Hypothalamus (tissue), 51 donors: ENCODE measurements around the gene CALR.
A peak's percentile ranks its signal among the peaks of the same experiment; 100 is the strongest.

Experiments
- DNase-seq, 51 donors: peaks; one replicate each; lab custom pipeline; 2025; lab: John Stamatoyannopoulos, UW

CALR gene

GRCh38 chr19:12932392-12933286, 5.8 kb upstream of the CALR start:
- DNase-seq: no peak

DNA sequence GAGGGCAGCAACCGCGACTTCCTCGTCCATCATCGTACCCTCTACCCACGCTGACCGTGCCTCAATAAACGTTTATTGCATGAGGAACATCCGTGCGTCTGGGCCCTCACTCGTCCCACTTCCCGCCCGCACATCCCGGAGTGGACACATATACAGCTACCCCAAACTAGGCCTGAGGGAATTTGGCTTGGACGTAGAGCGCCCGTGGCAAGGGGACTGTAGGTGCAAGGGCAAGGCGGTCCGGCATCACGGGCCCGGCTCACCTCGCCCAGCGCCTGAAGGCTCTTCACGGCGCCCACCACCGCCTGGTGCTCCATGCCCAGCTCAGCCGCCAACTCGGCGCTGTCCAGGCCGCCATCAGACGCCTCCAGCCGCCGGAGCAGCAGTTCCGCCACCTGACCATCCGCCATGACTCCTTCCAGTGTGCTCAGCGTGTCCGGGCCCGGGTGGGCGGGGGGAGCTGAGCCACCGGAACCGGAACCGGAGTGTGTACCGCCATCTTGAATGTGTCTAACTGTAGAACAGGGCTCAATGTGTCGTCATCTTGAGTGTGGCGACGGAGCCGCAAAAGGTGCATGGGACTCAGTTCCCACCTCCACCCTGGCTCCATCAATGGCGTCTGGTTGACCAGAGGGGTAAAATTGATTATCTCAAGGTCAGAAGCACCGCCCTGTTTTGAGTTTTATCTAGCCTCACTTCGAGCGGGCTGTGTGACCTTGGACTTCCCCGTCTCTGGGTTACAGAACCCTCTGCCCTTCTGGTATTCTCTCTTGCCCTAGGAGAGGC, 4.9 kb upstream of the CALR start, which contains the start of gene FARSA:
Gene FARSA (minus strand): TSS at position 425 of the 786 bp plus-strand sequence. CDS start 15 bp downstream, at position 410.
- peak; percentile 51 to 98 (median 91) for DNase-seq

- no peak for DNase-seq
Measured at GRCh38 chr19:12935071-12935470, 3.3 kb upstream of the CALR start.

GRCh38 chr19:12936582-12936981, 1.8 kb upstream of the CALR start:
- no peak for DNase-seq

DNA sequence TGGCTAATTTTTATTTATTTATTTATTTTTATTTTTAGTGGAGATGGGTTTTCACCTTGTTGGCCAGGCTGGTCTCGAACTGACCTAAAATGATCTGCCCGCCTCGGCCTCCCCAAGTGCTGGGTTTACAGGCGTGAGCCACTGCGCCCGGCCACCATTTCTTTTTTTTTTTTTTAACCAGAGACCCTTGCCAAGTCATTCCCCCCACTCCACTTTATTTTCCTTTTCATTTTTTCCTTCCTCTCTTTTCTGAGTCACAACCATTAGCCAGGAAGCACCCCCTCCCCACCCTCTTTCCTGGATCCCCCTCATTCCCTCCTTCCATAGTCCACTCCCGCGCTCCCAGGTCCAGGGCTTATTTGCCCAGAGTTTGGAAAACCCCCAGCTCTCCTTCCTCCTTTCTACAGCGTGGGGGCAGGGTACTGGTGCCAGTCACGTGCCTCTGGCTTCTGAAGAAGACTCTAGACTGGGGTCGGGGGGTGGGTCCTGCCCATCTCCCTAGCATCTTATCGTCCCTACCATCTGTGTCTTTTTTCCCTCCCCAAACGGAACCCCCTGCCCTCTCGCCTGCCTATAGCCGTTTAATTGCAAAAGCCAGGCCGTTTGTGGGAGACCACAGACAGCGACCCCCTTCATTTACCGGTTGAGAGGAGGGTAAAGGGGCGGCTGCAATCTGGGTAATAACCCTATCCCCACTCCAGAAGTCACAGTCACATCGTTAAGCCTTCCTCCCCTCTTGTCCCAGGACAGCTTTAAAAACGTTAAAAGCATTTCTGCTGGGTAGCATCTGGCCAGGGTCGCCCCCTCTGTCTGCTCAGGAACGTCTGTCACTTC, 1.1 kb upstream of the CALR start:
- peak in 14 of 51 donors; percentile 8 to 38 (median 20) for DNase-seq

GRCh38 chr19:12938779-12939601, 581 bp downstream of the CALR start:
- peak in 3 of 51 donors; percentile 13 to 27 (median 24) for DNase-seq

GRCh38 chr19:12939975-12940423, 1.6 kb downstream of the CALR start:
- no peak for DNase-seq

GRCh38 chr19:12940897-12941296, 2.5 kb downstream of the CALR start:
- no peak for DNase-seq

DNA sequence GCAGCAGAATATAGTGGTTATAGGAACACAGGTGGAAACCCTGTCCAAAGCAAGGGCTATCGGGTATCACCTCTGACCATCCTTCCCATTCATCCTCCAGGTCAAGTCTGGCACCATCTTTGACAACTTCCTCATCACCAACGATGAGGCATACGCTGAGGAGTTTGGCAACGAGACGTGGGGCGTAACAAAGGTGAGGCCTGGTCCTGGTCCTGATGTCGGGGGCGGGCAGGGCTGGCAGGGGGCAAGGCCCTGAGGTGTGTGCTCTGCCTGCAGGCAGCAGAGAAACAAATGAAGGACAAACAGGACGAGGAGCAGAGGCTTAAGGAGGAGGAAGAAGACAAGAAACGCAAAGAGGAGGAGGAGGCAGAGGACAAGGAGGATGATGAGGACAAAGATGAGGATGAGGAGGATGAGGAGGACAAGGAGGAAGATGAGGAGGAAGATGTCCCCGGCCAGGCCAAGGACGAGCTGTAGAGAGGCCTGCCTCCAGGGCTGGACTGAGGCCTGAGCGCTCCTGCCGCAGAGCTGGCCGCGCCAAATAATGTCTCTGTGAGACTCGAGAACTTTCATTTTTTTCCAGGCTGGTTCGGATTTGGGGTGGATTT, 5.1 kb downstream of the CALR start:
- DNase-seq: no peak

- no peak for DNase-seq
Measured at GRCh38 chr19:12944104-12944674, 5.8 kb downstream of the CALR start.

DNA sequence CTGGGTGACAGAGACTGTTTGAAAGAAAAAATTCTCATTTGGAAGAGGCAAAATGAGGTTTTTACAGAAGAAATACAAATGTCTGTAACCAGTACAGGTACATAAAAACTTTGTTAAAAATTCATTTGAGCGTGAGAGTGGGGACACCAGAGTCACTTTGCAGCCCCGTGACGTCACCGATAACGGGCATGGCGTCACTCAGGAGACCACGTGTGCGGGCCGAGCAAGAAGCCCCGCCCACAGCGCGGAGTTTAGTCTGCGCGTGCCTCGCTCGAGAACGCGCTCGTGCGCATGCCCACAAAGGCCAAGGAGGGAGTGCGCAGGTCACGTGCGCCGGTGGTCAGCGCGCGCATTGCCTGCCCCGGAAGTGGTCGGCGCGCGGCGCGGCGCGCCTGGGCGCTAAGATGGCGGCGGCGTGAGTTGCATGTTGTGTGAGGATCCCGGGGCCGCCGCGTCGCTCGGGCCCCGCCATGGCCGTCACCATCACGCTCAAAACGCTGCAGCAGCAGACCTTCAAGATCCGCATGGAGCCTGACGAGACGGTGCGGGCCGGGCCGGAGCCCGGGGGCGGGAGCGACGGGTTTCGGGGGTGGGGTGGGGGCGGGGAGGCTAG, 7.2 kb downstream of the CALR start, which contains the start of gene RAD23A:
Gene RAD23A (plus strand): TSS at position 384 of the 613 bp plus-strand sequence. CDS start 87 bp downstream, at position 471.
- DNase-seq: peak; percentile 50 to 94 (median 86)

GRCh38 chr19:12946092-12946721, 7.8 kb downstream of the CALR start:
- DNase-seq: peak in 20 of 51 donors; percentile 12 to 72 (median 46)

DNA sequence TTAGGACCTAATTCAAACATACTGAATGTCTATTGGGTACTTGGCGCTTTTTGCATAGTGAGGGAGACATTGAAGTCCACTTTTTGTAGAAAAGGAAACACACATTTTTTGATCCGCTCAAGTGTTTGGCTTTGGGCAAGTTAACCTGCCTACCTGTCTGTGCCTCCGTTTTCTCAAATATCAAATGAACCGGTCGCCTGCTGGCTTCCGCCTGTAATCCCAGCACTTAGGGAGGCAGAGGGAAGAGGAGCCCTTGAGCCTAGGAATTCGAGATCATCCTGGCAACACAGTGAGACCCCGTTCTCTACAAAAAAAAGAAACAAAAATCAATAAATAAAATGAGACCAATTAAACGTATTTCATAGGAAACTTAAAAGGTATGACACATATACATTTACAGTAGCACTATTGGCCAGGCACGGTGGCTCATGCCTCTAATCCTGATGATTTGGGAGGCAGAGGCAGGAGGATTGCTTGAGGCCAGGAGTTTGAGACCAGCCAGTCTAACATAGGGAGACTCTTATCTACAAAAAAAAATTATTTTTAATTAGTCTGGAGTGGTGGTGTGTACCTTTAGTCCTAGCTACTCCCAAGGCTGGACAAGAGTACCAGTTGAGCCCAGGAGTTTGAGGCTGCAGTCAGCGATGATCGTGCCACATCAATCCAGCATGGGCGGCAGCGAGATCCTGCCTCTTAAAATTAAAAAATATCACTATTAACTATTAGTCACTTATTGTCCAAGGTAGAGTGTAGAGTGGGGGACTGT, 8.5 kb downstream of the CALR start:
- DNase-seq: no peak

- no peak for DNase-seq
Measured at GRCh38 chr19:12947702-12948611, 9.5 kb downstream of the CALR start.

GRCh38 chr19:12948612-12949362, 10.4 kb downstream of the CALR start:
- DNase-seq: no peak
